Heart left ventricle (tissue), 16 donors: ENCODE data around the gene MAP3K20. TPM values are rescaled to one million over a fixed set of nuclear protein-coding genes. Genes with fewer than 3 reads are reported as not detected.

Experiments
- ATAC-seq, 4 donors: fragments of 200-7000 bp; cut with Tn5 transposase; one replicate each; pipeline ENCODE4 v1.9.1; 2020 to 2022; ENCODE audit warnings: moderate library complexity in 4 of 4, mild to moderate bottlenecking in 3 of 4, moderate number of reproducible peaks in 1 of 4
- DNase-seq, 5 donors: peaks; one replicate each; pipeline ENCODE4 v3.0.0-alpha.2; 2020
- H3K27ac ChIP-seq, 12 donors: fragments of 200-600 bp; sonication (generic) in 4 of 12; one replicate each; pipeline versions ENCODE4 v1.5.0 to v1.8.0; 2016 to 2022; ENCODE audit warnings: mild to moderate bottlenecking in 2 of 12
- H3K27me3 ChIP-seq, 9 donors: fragments of 200-600 bp; sonication (generic) in 2 of 9; one replicate each; pipeline versions ENCODE4 v1.5.1 to v1.8.0; 2016 to 2022; ENCODE audit warnings: mild to moderate bottlenecking in 3 of 9
- H3K36me3 ChIP-seq, 9 donors: fragments of 200-600 bp; sonication (generic) in 2 of 9; one replicate each; pipeline versions ENCODE4 v1.5.0 to v1.8.0; 2018 to 2022; ENCODE audit warnings: mild to moderate bottlenecking in 2 of 9
- H3K4me1 ChIP-seq, 12 donors: fragments of 200-600 bp; sonication (generic) in 4 of 12; one replicate each; pipeline versions ENCODE4 v1.5.0 to v1.8.0; 2016 to 2022; ENCODE audit warnings: mild to moderate bottlenecking in 3 of 12
- H3K4me3 ChIP-seq, 12 donors: fragments of 200-600 bp; sonication (generic) in 4 of 12; one replicate each; pipeline versions ENCODE4 v1.5.0 to v1.8.0; 2017 to 2022; ENCODE audit warnings: mild to moderate bottlenecking in 9 of 12, moderate library complexity in 4 of 12
- H3K9me3 ChIP-seq, 12 donors: fragments of 200-600 bp; sonication (generic) in 4 of 12; one replicate each; pipeline versions ENCODE4 v1.5.0 to v1.8.0; 2016 to 2022; ENCODE audit warnings: mild to moderate bottlenecking in 1 of 12
- CTCF ChIP-seq, 12 donors: fragments of 200-600 bp; sonication (generic) in 4 of 12; IDR thresholded peaks; one replicate each; pipeline versions ENCODE4 v1.5.0 to v1.8.0; 2018 to 2022; ENCODE audit warnings: antibody characterized with exemption in 12 of 12, mild to moderate bottlenecking in 5 of 12
- POLR2A ChIP-seq, 2 donors: fragments of 450-650 bp; IDR thresholded peaks; one replicate each; pipeline ENCODE4 v1.6.1; 2017; ENCODE audit warnings: antibody characterized with exemption in 2 of 2, mild to moderate bottlenecking in 2 of 2, moderate library complexity in 2 of 2
- WGBS, 4 donors: extraction: QIAGEN DNeasy Blood & Tissue Kit in 2 of 4; methylation state at CpG; one replicate each; pipeline versions ENCODE4 v1.1.5 to v1.1.7; 2013 to 2018; 5-methylcytosine and 5-hydroxymethylcytosine counted together
- intact Hi-C, 10 donors: fragments of 100-400 bp; cut with DNase I; formaldehyde crosslinking; loops; one replicate each; pipeline versions ENCODE4 v1.11.1 to v1.14.2; 2022
- polyA plus RNA-seq, 2 donors: library from polyadenylated mRNA; stranded (reverse); fragments of 200-250 nt; gene quantifications; one replicate each; pipeline ENCODE4 v1.2.3, GENCODE V29; 2013
- total RNA-seq, 9 donors: library from RNA; depleted of rRNA in 2 of 9; stranded (reverse); fragments of >200 nt in 2 of 9; fragmentation: NEBNext Ultra II Directional in 3 of 9; extraction: Animal tissue kit (Norgen Biotek cat#: 25700) in 3 of 9; gene quantifications; one replicate each; pipeline versions ENCODE4 v1.1.0 to v1.2.4, GENCODE V29; 2016 to 2023
- donor health status: ischemic (EF 13 %, LVEDD 7.1; RV severe dilation, severe dysfunction).
- donor health status: healthy with polysubstance abuse.
- donor health status: DM: no; HTN: yes; CAD: no.
- donor health status: DM: no; HTN: no; CAD: no.
- donor health status: ischemic (EF 25% LVEDD 6.9; RV normal size, moderate dysfunction).
- donor health status: ischemic (EF 25% LVEDD 5.7; RV mildly dilated, moderate dysfunction).
- donor health status: healthy.
- donor health status: DM: yes; HTN: yes; CAD: no.
- donor health status: ischemic (EF 35%, LVEDD 5.7; RV mildly dilated, moderate dysfunction).
- donor health status: nonischemic (EF 11% LVEDD 7.7; RV severe dilation, severe dysfunction).
- donor health status: DM: yes; HTN: yes; CAD: no.
- donor health status: PGD.
- donor health status: ischemic (EF 29% LVEDD 5.4; RV normal size, mild dysfunction).
- donor health status: nonischemic (EF 23%, LVEDD 6.1; RV moderate dilation, normal function).

Gene MAP3K20
- total and polyA plus RNA-seq, 11 donors: 98.6 to 487 (median 355) TPM

- ATAC-seq: peak; percentile 24 to 40 (median 39)
- intact Hi-C loops: no loop called here
Observed at GRCh38 chr2:173106959-173107628, 31.4 kb downstream of the MAP3K20 start.

GRCh38 chr2:173107629-173108022 is 32.0 kb downstream of the MAP3K20 start:
- intact Hi-C loops: no loop called here
- no peaks in the 10 kb centered on the region for H3K27me3 ChIP-seq
- peak overlapping the region in 8 of 12 donors; percentile 1 to 54 (median 28) for H3K27ac ChIP-seq
- WGBS, 4 donors: 65 to 72% (median 66%) methylated on average over 6 of the region's 6 CpGs
- TF ChIP-seq CTCF (IDR thresholded peaks at IDR 0.05) (no peak), POLR2A (IDR thresholded peaks at IDR 0.05) (no peak)
- peaks cover 0 to 6% (median 0%) of the 10 kb centered on the region in 9 donors for H3K36me3 ChIP-seq
- H3K4me1 ChIP-seq: peaks cover 0 to 59% (median 27%) of the 10 kb centered on the region in 12 donors
- H3K9me3 ChIP-seq: peaks cover 0 to 18% (median 0%) of the 10 kb centered on the region in 12 donors
- DNase-seq (no peak), ATAC-seq (peak; percentile 69 to 81 (median 75))
- H3K4me3 ChIP-seq: no peak overlapping the region

More at GRCh38 chr2:173106959-173107628, 31.4 kb downstream of the MAP3K20 start:
- 92 to 96% (median 94%) methylated on average over 8 of the region's 8 CpGs for WGBS, 4 donors
- Histone ChIP-seq H3K27ac (peak overlapping the region in 8 of 12 donors; percentile 1 to 54 (median 28)), H3K27me3 (no peaks in the 10 kb centered on the region), H3K4me1 (peaks cover 0 to 64% (median 32%) of the 10 kb centered on the region in 12 donors), H3K36me3 (peaks cover 0 to 6% (median 0%) of the 10 kb centered on the region in 9 donors), H3K4me3 (no peak overlapping the region), H3K9me3 (peaks cover 0 to 18% (median 0%) of the 10 kb centered on the region in 12 donors)
- TF ChIP-seq CTCF (IDR thresholded peaks at IDR 0.05) (no peak), POLR2A (IDR thresholded peaks at IDR 0.05) (no peak)
- no peak for DNase-seq

GRCh38 chr2:173109253-173110188 is 33.9 kb downstream of the MAP3K20 start:
- H3K27me3 ChIP-seq: no peaks in the 10 kb centered on the region
- WGBS, 4 donors: 59 to 65% (median 62%) methylated on average over 6 of the region's 6 CpGs
- H3K9me3 ChIP-seq: peaks cover 0 to 18% (median 0%) of the 10 kb centered on the region in 12 donors
- TF ChIP-seq POLR2A (IDR thresholded peaks at IDR 0.05): no peak
- TF ChIP-seq CTCF (IDR thresholded peaks at IDR 0.05): no peak
- intact Hi-C loops: no loop called here
- no peak overlapping the region for H3K4me3 ChIP-seq
- peaks cover 0 to 48% (median 14%) of the 10 kb centered on the region in 12 donors for H3K4me1 ChIP-seq
- peak in 1 of 4 donors; percentile 54 for ATAC-seq
- no peak for DNase-seq
- H3K27ac ChIP-seq: peak overlapping the region in 11 of 12 donors; percentile 1 to 65 (median 39)
- H3K36me3 ChIP-seq: peaks cover 0 to 6% (median 0%) of the 10 kb centered on the region in 9 donors

GRCh38 chr2:173117678-173118077 is 42.0 kb downstream of the MAP3K20 start:
- Histone ChIP-seq H3K27ac (peak overlapping the region in 3 of 12 donors; percentile 30 to 78 (median 63)), H3K27me3 (no peaks in the 10 kb centered on the region), H3K4me1 (peaks cover 0 to 48% (median 18%) of the 10 kb centered on the region in 12 donors), H3K4me3 (no peak overlapping the region), H3K36me3 (peaks cover 0 to 4% (median 0%) of the 10 kb centered on the region in 9 donors), H3K9me3 (no peaks in the 10 kb centered on the region)
- DNase-seq: no peak
- no peak for ATAC-seq
- intact Hi-C loops: no loop called here
- TF ChIP-seq CTCF (IDR thresholded peaks at IDR 0.05): no peak
- TF ChIP-seq POLR2A (IDR thresholded peaks at IDR 0.05): no peak
